SU-DHL-6 (cell line): Measurements from ENCODE around the gene MFSD11.

ENCODE experiments used
- CTCF ChIP-seq: fragments of 200-600 bp; sonication (generic); IDR thresholded peaks from one replicate; pipeline ENCODE4 v1.5.1; 2017; ENCODE audit warnings: antibody characterized with exemption, mild to moderate bottlenecking, low read length, moderate library complexity; ENCODE audit not compliant: insufficient read depth, poor library complexity, severe bottlenecking
- EZH2phosphoT487 ChIP-seq: fragments of 200-600 bp; sonication (generic), shearing (Covaris generic); conservative IDR thresholded peaks from 2 replicates; pipeline ENCODE4 v1.6.1; 2018; ENCODE audit warnings: mild to moderate bottlenecking, antibody characterized with exemption, low read length, moderate library complexity, mixed read lengths

GRCh38 chr17:76791053-76791980 lies 53.4 kb downstream of the MFSD11 start:
- TF ChIP-seq CTCF (no peak), EZH2phosphoT487 (no peak)
